ENCODE results near the gene AGBL4. TPM values are rescaled to one million over a fixed set of nuclear protein-coding genes. Genes with fewer than 3 reads are reported as not detected.

AGBL4 gene
- total RNA-seq, 1 experiment from 2014 or later = not detected

DNA sequence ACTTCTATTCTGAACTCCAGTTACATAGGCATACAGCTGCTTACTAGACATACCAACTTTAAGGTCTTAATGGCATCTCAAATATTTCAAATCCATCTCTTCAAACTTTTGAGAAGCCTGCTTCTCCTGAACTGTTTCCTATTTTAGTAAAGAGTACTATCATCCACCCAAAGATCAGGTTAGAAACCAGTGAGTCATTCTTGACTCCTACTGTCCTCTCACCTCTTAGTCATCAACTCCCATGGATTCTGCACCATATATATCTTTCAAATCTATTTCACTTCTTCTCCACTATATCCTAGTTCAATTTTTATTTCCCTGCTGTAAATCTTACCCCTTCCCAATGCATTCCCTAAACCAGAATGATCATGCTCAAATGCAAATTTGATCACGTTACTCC lies 1228.9 kb downstream of the AGBL4 start:
- RAD21 ChIA-PET (ENCODE audit: low non-redundant PET in 1 of 2, low total read pairs in 2 of 2, uncharacterized antibody in 2 of 2, unreplicated experiment in 2 of 2) = no interaction called here
- Histone ChIP-seq H3K36me3 (ENCODE audit: control insufficient read depth in 1 of 2, insufficient read depth in 2 of 2, low read length in 2 of 2) (no peaks in the 10 kb centered on the region), H3K4me1 (ENCODE audit: control insufficient read depth in 1 of 2, insufficient read depth in 2 of 2, low read length in 2 of 2) (no peaks in the 10 kb centered on the region), H3K4me2 (ENCODE audit: low read length) (no peak overlapping the region), H3K9me2 (ENCODE audit: insufficient read depth) (no peaks in the 10 kb centered on the region), H2AFZ (ENCODE audit: low read depth, low read length, poor library complexity, severe bottlenecking) (no peak overlapping the region), H4K20me1 (ENCODE audit: insufficient read depth) (no peaks in the 10 kb centered on the region), H3K79me2 (ENCODE audit: insufficient read depth, low read length) (no peaks in the 10 kb centered on the region), H3K9me3 (ENCODE audit: control insufficient read depth in 1 of 2, insufficient read depth in 1 of 2, low read depth in 1 of 2, low read length in 2 of 2) (no peaks in the 10 kb centered on the region), H3K27ac (ENCODE audit: low read depth, low read length) (no peak overlapping the region), H3K27me3 (ENCODE audit: insufficient read depth, low read length) (no peaks in the 10 kb centered on the region), H3K4me3 (replicated peaks in 1 of 2; ENCODE audit: low read depth in 1 of 2, low read length in 2 of 2) (no peak overlapping the region), H3K9ac (ENCODE audit: low read length) (no peak overlapping the region)
- DNase-seq (ENCODE audit: low read depth, low spot score) (no peak), ATAC-seq (no peak)
- BruUV-seq (replicated peaks) = no TSS peak
- POLR2A ChIA-PET = no interaction called here
- TF ChIP-seq CEBPB (IDR thresholded peaks at IDR 0.05; ENCODE audit: low read depth) = no peak
- no peak for TF ChIP-seq EZH2phosphoT487 (IDR thresholded peaks at IDR 0.05; ENCODE audit: borderline replicate concordance)
- TF ChIP-seq EGR1 (IDR thresholded peaks at IDR 0.05; ENCODE audit: low read depth) = no peak
- TF ChIP-seq MAX (IDR thresholded peaks at IDR 0.05) = no peak
- TF ChIP-seq RAD21 (IDR thresholded peaks at IDR 0.05; ENCODE audit: low read depth) = no peak
- no peak for TF ChIP-seq ZFX (IDR thresholded peaks at IDR 0.05)
- no peak for TF ChIP-seq SIN3A (IDR thresholded peaks at IDR 0.05; ENCODE audit: low read depth)
- no peak for TF ChIP-seq FOSL1 (IDR thresholded peaks at IDR 0.05; ENCODE audit: low read depth)
- TF ChIP-seq EZH2 (IDR thresholded peaks at IDR 0.05) = no peak
- TF ChIP-seq, protein P1, sequence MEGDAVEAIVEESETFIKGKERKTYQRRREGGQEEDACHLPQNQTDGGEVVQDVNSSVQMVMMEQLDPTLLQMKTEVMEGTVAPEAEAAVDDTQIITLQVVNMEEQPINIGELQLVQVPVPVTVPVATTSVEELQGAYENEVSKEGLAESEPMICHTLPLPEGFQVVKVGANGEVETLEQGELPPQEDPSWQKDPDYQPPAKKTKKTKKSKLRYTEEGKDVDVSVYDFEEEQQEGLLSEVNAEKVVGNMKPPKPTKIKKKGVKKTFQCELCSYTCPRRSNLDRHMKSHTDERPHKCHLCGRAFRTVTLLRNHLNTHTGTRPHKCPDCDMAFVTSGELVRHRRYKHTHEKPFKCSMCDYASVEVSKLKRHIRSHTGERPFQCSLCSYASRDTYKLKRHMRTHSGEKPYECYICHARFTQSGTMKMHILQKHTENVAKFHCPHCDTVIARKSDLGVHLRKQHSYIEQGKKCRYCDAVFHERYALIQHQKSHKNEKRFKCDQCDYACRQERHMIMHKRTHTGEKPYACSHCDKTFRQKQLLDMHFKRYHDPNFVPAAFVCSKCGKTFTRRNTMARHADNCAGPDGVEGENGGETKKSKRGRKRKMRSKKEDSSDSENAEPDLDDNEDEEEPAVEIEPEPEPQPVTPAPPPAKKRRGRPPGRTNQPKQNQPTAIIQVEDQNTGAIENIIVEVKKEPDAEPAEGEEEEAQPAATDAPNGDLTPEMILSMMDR (IDR thresholded peaks at IDR 0.05 in 2 of 3, conservative IDR thresholded peaks at IDR 0.05 in 1 of 3; ENCODE audit: borderline replicate concordance in 1 of 3, insufficient read depth in 1 of 3, low read depth in 2 of 3, low read length in 2 of 3) = no peak
- TF ChIP-seq SRF (IDR thresholded peaks at IDR 0.05; ENCODE audit: low read depth) = no peak
- TF ChIP-seq POLR2AphosphoS5 (IDR thresholded peaks at IDR 0.05; ENCODE audit: low read depth, low read length) = no peak
- TF ChIP-seq, protein P2, sequence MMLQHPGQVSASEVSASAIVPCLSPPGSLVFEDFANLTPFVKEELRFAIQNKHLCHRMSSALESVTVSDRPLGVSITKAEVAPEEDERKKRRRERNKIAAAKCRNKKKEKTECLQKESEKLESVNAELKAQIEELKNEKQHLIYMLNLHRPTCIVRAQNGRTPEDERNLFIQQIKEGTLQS (IDR thresholded peaks at IDR 0.05) = no peak
- no peak for TF ChIP-seq REST (IDR thresholded peaks at IDR 0.05; ENCODE audit: low read depth)
- no peak for TF ChIP-seq POLR2A (IDR thresholded peaks at IDR 0.05; ENCODE audit: borderline replicate concordance, extremely low read depth, insufficient read depth, insufficient read length)
- no peak for TF ChIP-seq JUND (IDR thresholded peaks at IDR 0.05)
- intact Hi-C loops (cut with micrococcal nuclease) = no loop called here
- CTCF ChIA-PET = no interaction called here

All from HCT116 (cell line).